GM21723 (cell line): Measurements from ENCODE around the gene SULT2B1.

ENCODE experiments used
- ATAC-seq: cut with Tn5 transposase; IDR thresholded peaks from one replicate; pipeline ENCODE4 v1.9.1; 2021; ENCODE audit warnings: mild to moderate bottlenecking, moderate library complexity; ENCODE audit not compliant: unreplicated experiment

SULT2B1 gene

DNA sequence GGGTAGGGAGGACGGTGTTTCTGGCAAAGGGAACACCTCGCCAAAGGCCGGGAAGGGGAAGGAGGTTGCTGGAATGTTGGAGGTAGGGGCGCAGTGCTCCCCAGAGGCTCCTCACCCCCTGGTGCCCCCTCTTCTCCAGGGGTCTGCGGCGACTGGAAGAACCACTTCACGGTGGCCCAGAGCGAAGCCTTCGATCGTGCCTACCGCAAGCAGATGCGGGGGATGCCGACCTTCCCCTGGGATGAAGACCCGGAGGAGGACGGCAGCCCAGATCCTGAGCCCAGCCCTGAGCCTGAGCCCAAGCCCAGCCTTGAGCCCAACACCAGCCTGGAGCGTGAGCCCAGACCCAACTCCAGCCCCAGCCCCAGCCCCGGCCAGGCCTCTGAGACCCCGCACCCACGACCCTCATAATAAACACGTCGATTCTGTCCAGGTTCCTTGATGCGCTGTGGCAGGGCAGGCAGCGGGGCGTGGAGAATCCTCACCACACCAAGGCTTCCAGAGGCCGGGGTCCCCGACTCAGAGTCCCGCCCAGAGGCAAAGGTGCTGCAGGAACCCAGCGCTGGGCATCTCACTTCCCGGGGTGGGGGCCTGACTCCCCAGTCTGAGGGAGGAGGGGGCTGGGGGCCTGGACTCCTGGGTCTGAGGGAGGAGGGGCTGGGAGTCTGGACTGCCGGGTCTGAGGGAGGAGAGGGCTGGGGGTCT lies 47.2 kb downstream of the SULT2B1 start:
- ATAC-seq, result no peak

DNA sequence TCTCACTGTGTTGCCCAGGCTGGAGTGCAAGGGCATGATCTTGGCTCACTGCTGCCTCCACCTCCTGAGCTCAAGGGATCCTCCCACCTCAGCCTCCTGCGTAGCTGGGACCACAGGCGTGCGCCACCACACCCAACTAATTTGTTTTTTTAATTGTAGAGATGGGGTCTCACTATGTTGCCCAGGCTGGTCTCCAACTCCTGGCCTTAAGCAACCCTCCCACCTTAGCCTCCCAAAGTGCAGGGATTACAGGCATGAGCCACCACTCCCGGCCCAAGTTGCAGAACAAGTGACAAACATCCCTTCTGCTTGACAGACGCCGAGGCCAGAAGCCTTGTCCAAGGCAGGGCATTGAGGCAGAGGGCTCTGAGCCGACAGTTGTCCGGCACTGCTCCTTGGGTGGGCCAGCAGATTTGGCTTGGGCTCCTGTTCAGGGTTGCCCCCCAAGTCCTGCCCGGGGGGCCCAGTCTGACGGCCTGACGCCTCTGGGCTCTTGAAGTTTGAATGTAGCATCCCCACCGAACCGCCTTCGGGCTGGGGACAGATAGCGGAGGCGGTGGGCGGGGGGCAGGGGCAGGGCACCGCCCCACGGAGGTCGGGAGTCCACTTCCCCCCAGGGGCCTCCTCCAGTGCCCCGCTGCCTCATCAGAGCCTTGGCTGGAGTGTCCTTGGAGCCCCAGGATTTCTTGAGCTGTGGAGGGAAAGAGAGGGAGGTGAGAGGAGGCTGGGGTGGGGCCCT lies 48.9 kb downstream of the SULT2B1 start:
- ATAC-seq, result no peak

DNA sequence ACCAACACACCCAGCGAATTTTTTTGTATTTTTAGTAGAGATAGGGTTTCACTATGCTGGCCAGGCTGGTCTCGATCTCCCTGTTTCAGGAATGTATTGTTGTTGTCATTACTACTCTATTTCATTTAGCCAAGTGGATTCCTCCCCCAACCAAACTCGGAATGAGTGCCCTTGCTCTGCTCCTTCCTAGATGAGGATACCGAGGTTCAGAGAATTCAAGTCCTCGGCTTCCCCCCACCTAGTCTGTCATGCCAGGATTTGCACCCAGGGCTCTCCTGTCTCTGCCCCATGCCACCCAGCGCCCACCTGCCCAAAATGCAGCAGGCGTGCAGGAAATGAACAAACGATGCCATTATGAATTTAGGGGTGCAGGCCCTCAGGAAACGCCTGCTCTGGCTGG lies 51.0 kb downstream of the SULT2B1 start:
- ATAC-seq, result no peak

DNA sequence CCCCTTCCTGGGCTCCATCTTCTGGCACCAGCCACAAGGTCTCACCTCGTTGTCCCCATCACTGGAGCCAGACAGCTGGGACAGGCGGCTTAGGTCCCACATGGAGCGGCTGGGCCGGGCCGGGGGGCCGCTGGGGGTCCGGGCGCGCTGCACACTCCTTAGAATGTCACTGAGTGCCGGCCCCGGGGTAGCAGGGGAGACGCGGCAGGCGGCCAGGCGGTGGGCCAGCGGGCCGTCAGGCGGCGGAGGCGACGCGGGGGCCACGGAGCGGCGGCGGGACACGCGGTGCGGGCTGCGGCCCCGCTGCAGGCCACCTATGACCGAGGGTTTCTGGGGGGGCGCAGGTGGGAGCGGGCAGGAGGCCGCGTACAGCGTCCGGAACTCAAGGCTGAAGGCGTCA lies 51.5 kb downstream of the SULT2B1 start:
- ATAC-seq, result no peak

DNA sequence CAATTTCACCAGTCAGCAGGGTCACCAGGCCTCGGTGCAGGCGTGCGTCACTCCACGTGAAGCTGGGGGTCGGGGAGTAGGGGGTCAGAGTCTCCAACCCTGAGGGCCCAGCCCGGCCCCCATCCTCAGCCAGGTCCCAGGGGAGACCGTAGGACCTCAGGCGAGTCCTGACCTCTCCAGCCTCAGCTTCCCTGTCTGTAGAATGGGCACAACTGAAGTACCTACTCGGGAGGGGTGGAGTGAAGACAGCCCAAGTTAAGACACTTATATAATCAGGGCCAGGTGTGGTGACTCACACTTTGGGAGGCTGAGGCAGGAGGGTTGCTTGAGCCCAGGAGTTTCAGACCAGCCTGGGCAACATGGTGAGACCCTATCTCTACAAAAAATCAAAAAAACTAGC lies 51.9 kb downstream of the SULT2B1 start:
- ATAC-seq, result no peak

DNA sequence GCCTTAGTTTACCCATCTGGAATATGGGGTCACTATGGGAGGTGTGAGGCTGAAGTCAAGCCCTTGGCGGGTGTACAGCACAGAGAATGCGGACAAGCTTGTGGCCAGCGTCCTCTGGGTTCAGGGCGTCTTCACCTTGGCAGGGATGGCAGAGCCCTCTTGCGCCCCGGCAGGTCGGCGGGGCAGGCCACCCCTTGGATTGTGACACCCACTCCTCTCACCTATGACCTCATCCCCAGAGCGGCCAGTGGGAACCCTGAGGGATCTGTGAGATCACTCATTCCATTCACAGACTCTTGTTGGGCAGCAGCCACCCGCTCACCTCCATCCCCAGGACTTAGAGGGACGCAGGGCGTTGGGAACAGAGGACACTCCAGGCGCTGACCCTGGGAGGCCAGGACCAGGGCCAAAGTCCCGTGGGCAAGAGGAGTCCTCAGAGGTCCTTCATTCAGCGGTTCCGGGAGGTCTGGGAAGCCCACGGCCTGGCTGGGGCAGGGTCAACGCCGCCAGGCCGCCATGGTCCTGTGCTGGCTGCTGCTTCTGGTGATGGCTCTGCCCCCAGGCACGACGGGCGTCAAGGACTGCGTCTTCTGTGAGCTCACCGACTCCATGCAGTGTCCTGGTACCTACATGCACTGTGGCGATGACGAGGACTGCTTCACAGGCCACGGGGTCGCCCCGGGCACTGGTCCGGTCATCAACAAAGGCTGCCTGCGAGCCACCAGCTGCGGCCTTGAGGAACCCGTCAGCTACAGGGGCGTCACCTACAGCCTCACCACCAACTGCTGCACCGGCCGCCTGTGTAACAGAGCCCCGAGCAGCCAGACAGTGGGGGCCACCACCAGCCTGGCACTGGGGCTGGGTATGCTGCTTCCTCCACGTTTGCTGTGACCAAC lies 54.7 kb downstream of the SULT2B1 start, which contains the start of gene SPACA4:
TSS of gene SPACA4 (plus strand) at position 280 of the 896 bp plus-strand sequence. CDS start at position 517, 237 bp downstream.
- ATAC-seq, result no peak

DNA sequence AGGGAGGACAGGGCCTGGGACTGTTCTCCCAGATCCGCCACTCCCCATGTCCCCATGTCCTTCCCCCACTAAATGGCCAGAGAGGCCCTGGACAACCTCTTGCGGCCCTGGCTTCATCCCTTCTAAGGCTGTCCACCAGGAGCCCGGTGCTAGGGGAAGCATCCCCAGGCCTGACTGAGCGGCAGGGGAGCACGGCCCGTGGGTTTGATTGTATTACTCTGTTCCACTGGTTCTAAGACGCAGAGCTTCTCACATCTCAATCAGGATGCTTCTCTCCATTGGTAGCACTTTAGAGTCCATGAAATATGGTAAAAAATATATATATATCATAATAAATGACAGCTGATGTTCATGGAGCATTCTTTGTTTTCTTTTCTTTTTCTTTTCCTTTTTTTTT lies 55.4 kb downstream of the SULT2B1 start:
- no peak for ATAC-seq

DNA sequence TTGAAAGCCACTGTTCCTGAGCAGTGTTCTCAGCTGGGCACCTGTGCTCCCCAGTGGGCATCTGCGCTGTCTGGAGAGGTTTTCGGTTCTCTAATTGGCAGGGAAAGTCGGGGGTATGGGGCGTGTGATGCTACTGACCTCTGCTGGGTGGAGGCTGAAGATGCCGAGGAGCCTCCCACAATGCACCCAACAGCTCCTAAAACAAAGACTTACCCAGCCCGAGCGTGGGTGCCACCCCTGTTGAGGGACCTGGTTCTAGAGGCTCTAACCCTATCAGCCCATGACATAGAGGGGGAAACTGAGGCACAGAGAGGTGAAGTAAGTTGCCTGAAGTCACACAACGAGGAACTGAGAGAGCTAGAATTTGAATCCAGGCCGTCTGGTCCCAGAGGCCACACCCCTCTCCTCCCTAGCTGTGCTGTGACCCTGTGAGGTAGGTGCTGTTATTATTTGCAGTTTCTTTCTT lies 56.9 kb downstream of the SULT2B1 start:
- ATAC-seq, result no peak

DNA sequence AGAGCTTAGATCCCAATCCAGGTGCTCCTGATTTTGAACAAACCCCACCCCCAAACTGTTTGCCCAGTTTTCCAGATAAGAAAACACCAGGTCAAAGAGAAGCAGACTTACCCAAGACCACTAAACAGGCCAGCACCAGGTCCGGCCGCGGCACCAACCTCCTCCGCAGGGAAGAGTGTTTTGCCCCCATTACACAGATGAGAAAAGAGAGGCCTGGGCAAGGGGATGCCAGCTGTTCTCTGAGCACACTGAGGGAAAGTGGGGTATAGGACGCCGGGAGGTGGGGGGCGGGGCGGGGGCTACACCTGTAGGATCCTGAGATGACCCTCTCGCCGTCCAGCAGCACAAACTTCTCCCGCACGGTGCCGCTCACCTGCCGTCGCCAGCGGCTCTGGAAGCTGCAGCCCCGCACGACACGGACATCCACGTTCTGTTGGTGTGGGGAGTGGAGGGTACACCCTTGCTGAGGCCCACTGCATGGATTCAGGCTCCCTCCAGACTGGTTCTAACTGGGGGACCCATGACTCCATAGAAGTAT lies 57.7 kb downstream of the SULT2B1 start:
- no peak for ATAC-seq

DNA sequence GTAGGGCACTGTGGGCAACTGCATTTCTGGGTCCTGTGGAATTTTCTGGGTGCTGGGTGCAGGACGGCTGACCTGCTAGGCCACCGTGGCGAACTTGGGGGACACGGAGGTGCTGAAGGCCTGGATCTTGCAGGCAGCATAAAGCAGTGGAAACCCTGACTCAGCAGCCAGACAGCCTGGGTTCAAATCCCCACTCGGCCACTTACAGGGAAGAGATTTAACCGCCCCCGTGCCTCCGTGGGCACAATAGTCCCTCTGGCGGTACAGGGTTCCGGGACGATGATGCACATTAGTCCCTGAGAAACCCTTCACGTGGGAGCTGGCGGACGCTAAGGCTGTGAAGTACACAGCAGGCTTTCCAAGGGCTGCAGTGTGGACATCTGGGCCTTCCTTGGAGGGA lies 59.9 kb downstream of the SULT2B1 start:
- no peak for ATAC-seq

DNA sequence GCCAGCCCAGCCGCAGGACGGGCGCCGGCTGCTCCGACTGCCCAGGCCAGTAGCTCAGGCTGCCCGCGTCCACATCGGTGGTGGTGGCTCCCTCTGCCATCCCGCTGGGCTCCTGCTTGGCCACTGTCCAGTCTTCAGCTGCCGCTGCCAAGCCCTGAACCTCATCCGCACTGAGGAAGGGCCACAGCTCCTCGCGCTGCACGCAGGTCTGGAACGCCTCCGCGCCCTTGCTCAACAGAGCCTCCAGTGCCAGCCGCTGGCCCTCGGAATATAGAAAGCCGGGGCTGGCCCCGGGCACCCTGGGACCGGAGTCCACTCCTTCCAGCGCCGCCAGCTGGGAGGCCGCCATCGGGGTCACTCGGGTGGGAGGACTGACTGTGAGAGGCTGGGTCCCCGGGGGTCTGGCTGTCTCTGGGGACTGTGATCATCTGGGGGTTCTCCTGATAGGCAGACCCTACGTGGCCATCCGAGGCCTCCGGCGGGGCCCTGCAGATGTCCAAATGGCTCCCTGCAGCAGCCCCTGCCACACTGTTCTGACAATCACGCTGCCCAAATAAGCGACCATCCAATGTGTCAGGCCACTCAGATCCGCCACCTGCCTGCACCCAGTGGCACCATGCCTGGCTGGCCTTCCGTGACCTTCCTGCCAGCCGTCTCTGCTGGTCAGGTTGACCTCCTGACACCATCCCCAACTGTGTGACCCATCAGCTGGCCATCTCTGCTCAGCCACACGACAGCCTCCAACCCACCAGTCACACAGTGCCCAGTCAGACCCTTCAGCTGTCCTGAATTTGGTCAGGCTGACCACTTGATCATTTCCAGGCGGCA lies 61.3 kb downstream of the SULT2B1 start:
- ATAC-seq, result no peak

DNA sequence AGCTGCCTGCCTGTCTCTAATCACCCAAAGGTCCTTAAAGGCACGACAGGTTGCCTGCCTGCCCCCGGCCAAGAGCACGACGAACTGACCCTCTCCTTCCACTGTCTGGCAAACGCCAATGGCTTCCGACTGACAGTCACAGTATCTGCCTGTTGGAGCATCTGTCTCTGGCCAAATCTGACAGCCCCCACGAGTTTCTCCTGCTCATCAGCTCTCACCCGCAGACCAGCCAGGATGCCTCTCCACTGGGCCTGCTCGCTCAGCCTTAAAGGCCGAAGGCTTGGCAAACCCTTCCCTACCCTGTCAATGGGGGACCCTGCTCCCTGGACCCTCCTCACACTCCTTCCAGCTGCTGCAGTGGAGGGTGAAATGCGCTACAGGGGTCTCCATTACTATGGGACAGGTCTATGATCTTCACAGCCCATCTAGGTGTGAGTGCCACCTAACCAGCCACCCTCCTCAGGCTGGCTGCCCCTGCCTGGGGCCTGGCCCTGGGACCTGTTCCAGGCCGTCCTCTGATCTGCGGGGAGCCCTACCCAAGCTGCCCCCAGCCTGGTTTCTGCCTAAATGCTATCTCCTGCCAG lies 62.0 kb downstream of the SULT2B1 start:
- ATAC-seq, result no peak

DNA sequence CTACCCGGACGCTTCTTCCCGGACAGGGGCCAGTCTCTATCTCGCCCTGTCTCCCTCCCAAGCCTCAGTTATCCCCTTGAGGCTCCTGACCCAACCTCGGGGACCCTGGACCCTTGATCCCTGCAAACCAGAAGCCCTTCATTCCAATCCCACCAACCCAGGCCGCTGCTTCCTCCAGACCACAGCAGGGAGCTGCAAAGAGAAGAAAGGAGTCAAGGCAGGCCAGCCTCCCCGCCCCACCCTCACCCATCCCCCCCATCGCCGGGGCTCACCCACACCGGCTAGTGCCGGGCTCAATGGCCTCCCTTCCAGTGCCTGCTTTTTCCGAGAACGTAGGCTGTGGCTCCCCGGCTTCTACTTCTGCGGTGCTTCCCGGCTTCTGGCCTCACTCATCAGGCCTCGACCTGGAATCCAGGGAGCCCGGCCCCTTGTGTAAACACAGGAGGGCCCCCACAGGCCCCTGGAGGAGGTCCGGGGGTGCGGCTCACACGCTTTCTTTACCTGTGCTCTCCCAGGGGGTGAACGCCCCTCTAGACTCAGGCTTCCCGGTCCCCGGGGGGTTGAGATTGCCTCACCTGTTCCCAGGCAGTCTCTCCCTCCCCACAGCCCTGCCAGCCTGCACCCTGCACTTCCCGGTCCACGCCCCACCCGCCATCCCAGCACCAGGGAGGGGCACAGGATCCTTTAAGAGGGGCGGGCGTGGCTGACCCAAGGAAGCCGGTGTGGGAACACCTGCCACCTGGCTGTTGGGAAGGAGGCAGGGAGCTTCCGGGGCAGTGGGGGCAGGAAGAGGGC lies 62.7 kb downstream of the SULT2B1 start, which contains the start of gene FAM83E:
TSS of gene FAM83E (minus strand) at position 641 of the 795 bp plus-strand sequence. CDS start 1,704 bp downstream, outside the sequence.
- no peak for ATAC-seq

DNA sequence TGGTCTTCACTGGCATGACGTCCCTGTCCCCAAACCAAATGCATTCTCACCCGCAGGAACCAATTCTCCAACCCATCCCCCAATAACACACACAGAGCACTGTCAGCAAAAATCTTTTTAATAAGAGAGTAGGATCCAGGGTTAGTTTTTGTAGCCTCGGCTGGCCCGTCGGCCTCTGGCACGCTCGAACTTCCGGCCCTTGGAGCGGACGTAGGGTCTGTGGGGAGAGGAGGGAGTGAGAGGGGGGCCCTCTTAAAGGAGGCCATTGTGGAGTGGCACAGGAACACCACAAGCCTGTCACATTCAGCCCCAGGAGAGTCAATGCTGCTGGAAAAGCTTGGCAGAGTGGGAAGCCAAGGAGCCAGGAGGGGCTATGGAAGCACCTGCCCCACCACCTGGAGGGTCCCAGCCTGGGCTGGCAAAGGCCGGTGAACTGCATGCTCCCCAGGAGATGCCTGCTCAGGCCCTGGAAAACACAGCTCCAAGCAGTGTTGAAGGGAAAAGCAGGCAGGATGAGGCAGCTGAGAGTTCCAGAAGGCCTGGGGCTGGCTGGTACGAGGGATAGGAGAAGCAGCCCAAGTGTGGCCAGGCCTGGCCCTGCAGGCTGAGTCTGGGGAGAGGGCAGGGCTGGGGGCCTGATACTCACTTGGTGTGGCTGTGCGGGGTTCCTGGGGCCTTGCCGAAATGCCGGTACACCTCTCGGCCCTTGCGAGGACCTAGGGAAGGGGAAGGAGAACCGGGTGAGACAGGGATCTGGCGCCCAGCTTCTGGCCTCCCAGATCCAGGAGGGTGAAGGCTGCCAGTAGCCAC lies 63.5 kb downstream of the SULT2B1 start:
- ATAC-seq, result no peak

DNA sequence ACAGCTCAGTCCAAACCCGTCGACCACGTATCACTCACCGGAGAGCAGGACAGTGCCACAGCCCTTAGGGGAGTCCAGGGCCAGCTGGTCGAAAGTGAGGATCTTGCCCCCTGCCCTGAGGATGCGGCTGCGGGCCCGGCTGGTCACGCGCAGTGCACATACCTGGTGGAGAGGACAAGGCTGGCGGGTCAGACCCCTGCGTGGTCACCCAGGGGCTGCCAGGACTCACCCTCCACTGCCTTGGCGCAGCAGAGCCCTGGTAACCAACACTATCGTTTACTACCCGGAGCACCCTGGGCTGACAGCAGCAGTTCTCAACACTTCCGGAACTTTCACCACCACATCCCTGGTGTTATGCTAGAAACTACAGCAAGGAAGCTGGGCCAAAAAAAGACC lies 64.1 kb downstream of the SULT2B1 start:
- no peak for ATAC-seq

DNA sequence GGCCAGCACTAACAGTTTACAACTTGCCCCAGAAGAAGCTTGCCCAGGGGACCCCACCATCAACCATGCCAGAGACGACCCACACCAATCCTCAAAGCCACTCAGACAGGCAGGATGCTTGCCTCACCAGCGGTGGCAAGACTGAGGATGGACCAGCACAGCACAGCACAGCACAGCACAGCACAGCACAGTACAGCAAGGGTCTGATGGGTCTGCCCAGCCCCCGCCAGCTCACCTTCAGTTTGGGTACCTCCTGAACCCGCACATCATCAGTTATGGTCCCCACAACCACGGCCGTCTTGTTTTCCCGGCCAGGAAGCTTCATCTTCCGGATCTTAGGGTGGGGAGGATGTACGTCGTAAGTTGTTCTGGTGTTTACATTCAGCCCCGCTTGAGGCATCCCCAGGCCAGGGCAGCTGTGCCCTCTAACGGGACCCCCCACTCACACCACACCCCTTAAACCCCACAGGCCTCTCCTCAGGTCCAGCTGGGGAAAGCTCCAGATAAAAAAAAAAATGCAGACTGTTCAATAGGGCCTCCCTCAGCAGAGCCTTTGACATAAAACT lies 64.6 kb downstream of the SULT2B1 start:
- ATAC-seq, result no peak

DNA sequence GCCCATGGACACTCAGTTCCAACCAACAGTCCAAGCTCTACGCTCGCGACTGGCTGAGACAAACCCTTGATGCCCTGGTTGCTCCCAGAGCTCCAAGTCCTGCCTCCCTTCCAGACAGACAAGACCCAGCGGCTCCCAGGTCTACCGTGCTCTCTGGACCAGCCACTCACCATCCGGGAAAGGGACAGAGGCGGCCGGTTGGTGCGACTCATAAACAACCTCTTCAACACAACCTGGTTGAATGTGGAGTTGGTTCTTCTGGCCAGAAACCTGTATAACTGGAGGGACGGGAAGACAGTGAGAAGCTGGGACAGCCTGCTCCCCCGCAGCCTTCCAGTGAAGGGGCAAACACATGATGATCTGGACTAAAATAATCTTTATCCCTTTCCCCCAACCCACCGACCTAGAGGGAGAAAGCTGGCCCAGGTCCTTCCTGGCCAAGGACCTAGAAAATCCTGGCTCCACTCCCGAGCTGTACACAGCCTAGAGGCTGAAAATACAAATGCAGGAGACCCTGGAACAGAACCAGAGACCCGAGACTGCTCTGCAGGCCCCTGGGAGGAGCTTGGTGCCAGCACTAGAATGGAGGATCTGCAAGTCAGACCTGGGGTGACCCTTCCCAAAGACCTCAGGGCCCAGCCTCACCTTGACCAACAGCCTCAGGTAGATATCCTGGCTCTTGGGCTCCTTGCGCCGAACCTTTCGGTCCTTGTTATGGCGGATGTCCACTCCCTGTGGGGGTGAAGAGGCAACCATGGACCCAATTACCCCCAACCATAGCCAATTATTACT lies 65.4 kb downstream of the SULT2B1 start:
- ATAC-seq, result no peak
